ENCODE results near the gene RYR3.

Gene RYR3

DNA sequence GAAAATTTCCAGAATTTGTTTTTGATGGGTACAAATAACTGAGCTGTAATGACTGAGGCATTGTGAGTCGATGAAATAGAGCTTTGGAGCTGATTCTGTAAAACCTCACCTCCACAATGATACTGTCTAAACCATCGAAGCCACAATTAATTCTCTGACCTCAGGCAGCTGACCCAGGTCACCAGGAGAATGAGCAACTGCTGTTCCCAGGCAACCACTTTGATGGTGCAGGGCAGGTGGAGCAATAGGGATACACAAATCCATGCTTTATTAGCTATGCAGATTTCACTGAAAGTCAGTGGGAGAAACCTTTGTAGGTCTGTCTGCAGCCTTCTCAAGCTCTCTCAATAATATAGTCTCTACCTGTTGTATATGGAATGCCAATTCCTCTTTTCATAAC is 204.4 kb downstream of the RYR3 start:
- Histone ChIP-seq H3K4me3 (ENCODE audit: low read depth in 1 of 5, low read length in 5 of 5) (no peak overlapping the region), H3K36me3 (ENCODE audit: control insufficient read depth in 5 of 5, insufficient read depth in 5 of 5, low read length in 5 of 5) (no peaks in the 10 kb centered on the region), H3K4me1 (ENCODE audit: control insufficient read depth in 5 of 5, insufficient read depth in 5 of 5, low read length in 5 of 5) (no peaks in the 10 kb centered on the region), H3K9ac (ENCODE audit: low read length in 5 of 5) (no peak overlapping the region), H3K9me3 (ENCODE audit: control insufficient read depth in 5 of 5, low read length in 5 of 5) (no peaks in the 10 kb centered on the region), H3K27ac (ENCODE audit: low read depth, low read length) (no peak overlapping the region), H3K27me3 (ENCODE audit: control insufficient read depth in 5 of 5, insufficient read depth in 4 of 5, low read length in 5 of 5) (no peaks in the 10 kb centered on the region)

DNA sequence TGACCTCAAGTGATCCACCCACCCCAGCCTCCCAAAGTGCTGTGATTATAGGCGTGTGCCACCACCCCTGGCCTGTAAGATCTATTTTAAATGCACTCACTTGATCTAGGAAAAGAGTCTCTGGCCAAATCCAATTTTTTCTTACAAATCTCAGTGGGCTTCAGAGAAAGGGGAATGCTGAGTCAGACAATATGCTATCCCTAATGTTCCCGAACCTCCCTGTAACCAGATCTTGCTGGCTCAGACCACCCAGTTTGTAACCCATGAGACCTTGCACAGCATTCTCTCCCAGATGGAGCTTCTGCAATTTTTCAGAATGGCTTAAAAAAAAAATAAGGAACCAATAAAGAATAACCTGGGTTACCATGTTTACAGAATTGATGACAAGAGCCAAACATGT is 205.8 kb downstream of the RYR3 start:
- Histone ChIP-seq H3K27ac (ENCODE audit: low read depth, low read length) (no peak overlapping the region), H3K9ac (ENCODE audit: low read length in 5 of 5) (no peak overlapping the region), H3K4me3 (ENCODE audit: low read depth in 1 of 5, low read length in 5 of 5) (no peak overlapping the region)

GRCh38 chr15:33517944-33518343 is 207.2 kb downstream of the RYR3 start:
- Histone ChIP-seq H3K27ac (ENCODE audit: low read depth, low read length) (no peak overlapping the region), H3K9me3 (ENCODE audit: control insufficient read depth in 5 of 5, low read length in 5 of 5) (no peaks in the 10 kb centered on the region), H3K9ac (ENCODE audit: low read length in 5 of 5) (no peak overlapping the region), H3K4me1 (ENCODE audit: control insufficient read depth in 5 of 5, insufficient read depth in 5 of 5, low read length in 5 of 5) (no peaks in the 10 kb centered on the region), H3K36me3 (ENCODE audit: control insufficient read depth in 5 of 5, insufficient read depth in 5 of 5, low read length in 5 of 5) (no peaks in the 10 kb centered on the region), H3K27me3 (ENCODE audit: control insufficient read depth in 5 of 5, insufficient read depth in 4 of 5, low read length in 5 of 5) (no peaks in the 10 kb centered on the region), H3K4me3 (ENCODE audit: low read depth in 1 of 5, low read length in 5 of 5) (no peak overlapping the region)

More for the DNA sequence above, 205.8 kb downstream of the RYR3 start:
- no peaks in the 10 kb centered on the region for H3K27me3 ChIP-seq (ENCODE audit: control insufficient read depth in 5 of 5, insufficient read depth in 4 of 5, low read length in 5 of 5)
- H3K36me3 ChIP-seq (ENCODE audit: control insufficient read depth in 5 of 5, insufficient read depth in 5 of 5, low read length in 5 of 5), result no peaks in the 10 kb centered on the region
- no peaks in the 10 kb centered on the region for H3K4me1 ChIP-seq (ENCODE audit: control insufficient read depth in 5 of 5, insufficient read depth in 5 of 5, low read length in 5 of 5)
- no peaks in the 10 kb centered on the region for H3K9me3 ChIP-seq (ENCODE audit: control insufficient read depth in 5 of 5, low read length in 5 of 5)

- H3K27ac ChIP-seq (ENCODE audit: low read depth, low read length), result no peak overlapping the region
- no peak overlapping the region for H3K9ac ChIP-seq (ENCODE audit: low read length in 5 of 5)
- H3K27me3 ChIP-seq (ENCODE audit: control insufficient read depth in 5 of 5, insufficient read depth in 4 of 5, low read length in 5 of 5), result no peaks in the 10 kb centered on the region
- no peaks in the 10 kb centered on the region for H3K36me3 ChIP-seq (ENCODE audit: control insufficient read depth in 5 of 5, insufficient read depth in 5 of 5, low read length in 5 of 5)
- H3K4me3 ChIP-seq (ENCODE audit: low read depth in 1 of 5, low read length in 5 of 5), result no peak overlapping the region
- peaks cover 0 to under 1% (median 0%) of the 10 kb centered on the region in 5 donors for H3K9me3 ChIP-seq (ENCODE audit: control insufficient read depth in 5 of 5, low read length in 5 of 5)
- no peaks in the 10 kb centered on the region for H3K4me1 ChIP-seq (ENCODE audit: control insufficient read depth in 5 of 5, insufficient read depth in 5 of 5, low read length in 5 of 5)
These were observed 207.7 kb downstream of the RYR3 start for GRCh38 chr15:33518421-33518820.

DNA sequence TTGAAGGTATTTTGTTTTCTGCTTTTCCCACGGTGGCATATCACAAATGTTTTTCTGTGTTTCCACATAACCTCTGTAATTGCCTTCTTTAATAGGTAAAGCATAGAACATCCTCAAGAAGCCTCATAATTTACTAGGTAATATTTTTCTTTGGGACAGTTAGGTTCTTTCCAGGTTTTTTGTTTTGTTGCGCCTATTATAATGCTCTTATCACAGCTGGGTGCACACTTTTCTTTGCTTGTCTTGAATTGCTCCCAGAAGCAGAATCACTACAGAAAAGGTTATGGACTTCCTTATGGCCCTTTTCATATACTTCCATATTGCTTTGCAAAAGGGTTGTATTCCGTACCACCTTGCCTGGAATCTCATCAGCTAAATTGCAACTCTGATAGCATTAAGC is 213.5 kb downstream of the RYR3 start:
- Histone ChIP-seq H3K4me1 (ENCODE audit: control insufficient read depth in 5 of 5, insufficient read depth in 5 of 5, low read length in 5 of 5) (no peaks in the 10 kb centered on the region), H3K36me3 (ENCODE audit: control insufficient read depth in 5 of 5, insufficient read depth in 5 of 5, low read length in 5 of 5) (no peaks in the 10 kb centered on the region), H3K9me3 (ENCODE audit: control insufficient read depth in 5 of 5, low read length in 5 of 5) (peaks cover 0 to 3% (median 0%) of the 10 kb centered on the region in 5 donors), H3K27me3 (ENCODE audit: control insufficient read depth in 5 of 5, insufficient read depth in 4 of 5, low read length in 5 of 5) (peaks cover 0 to 1% (median 0%) of the 10 kb centered on the region in 5 donors), H3K9ac (ENCODE audit: low read length in 5 of 5) (no peak overlapping the region), H3K27ac (ENCODE audit: low read depth, low read length) (no peak overlapping the region), H3K4me3 (ENCODE audit: low read depth in 1 of 5, low read length in 5 of 5) (no peak overlapping the region)

DNA sequence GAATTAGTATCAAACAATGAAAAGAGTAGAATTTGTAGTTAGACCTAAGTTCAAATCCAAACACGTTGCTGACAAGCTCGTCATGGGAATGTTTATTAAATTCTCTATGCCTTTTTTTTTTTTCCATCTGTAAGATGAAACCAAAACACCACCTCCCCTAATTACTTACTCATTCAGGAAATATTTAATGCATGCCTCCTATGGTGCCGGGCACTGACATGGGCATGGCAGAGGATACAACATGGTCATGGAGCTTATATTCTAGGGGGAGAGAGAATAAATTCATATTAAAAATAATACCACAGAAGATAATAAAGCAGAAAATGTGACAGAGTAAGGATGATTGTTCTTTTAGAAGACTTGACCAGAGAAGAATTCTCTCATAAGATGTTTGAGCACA is 215.8 kb downstream of the RYR3 start:
- Histone ChIP-seq H3K9me3 (ENCODE audit: control insufficient read depth in 5 of 5, low read length in 5 of 5) (peaks cover 0 to 3% (median 0%) of the 10 kb centered on the region in 5 donors), H3K36me3 (ENCODE audit: control insufficient read depth in 5 of 5, insufficient read depth in 5 of 5, low read length in 5 of 5) (no peaks in the 10 kb centered on the region), H3K4me1 (ENCODE audit: control insufficient read depth in 5 of 5, insufficient read depth in 5 of 5, low read length in 5 of 5) (no peaks in the 10 kb centered on the region), H3K4me3 (ENCODE audit: low read depth in 1 of 5, low read length in 5 of 5) (no peak overlapping the region), H3K27ac (ENCODE audit: low read depth, low read length) (no peak overlapping the region), H3K27me3 (ENCODE audit: control insufficient read depth in 5 of 5, insufficient read depth in 4 of 5, low read length in 5 of 5) (peaks cover 0 to 3% (median 0%) of the 10 kb centered on the region in 5 donors), H3K9ac (ENCODE audit: low read length in 5 of 5) (no peak overlapping the region)

DNA sequence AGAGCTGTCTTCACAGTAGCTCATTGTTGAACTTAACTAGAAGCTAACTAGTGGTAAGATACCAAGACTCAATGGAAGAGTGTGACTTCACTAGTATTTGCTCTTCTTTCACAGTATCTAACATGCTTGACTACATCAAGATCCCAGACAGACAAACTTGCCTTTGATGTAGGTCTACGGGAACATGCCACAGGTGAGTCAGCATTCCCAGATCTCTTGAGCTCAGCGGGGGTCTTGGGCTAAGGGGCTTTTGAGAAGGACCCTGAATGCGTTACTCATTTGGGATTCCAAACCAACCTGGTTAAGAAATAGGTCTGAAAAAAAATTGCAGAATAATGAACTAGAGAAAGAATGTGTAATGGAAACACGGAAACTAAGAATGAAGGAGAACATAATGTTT is 222.4 kb downstream of the RYR3 start:
- Histone ChIP-seq H3K36me3 (ENCODE audit: control insufficient read depth in 5 of 5, insufficient read depth in 5 of 5, low read length in 5 of 5) (no peaks in the 10 kb centered on the region), H3K9me3 (ENCODE audit: control insufficient read depth in 5 of 5, low read length in 5 of 5) (no peaks in the 10 kb centered on the region), H3K9ac (ENCODE audit: low read length in 5 of 5) (no peak overlapping the region), H3K4me3 (ENCODE audit: low read depth in 1 of 5, low read length in 5 of 5) (no peak overlapping the region), H3K27me3 (ENCODE audit: control insufficient read depth in 5 of 5, insufficient read depth in 4 of 5, low read length in 5 of 5) (peaks cover 0 to 3% (median 0%) of the 10 kb centered on the region in 5 donors), H3K27ac (ENCODE audit: low read depth, low read length) (no peak overlapping the region), H3K4me1 (ENCODE audit: control insufficient read depth in 5 of 5, insufficient read depth in 5 of 5, low read length in 5 of 5) (peaks cover 0 to 2% (median 0%) of the 10 kb centered on the region in 5 donors)

DNA sequence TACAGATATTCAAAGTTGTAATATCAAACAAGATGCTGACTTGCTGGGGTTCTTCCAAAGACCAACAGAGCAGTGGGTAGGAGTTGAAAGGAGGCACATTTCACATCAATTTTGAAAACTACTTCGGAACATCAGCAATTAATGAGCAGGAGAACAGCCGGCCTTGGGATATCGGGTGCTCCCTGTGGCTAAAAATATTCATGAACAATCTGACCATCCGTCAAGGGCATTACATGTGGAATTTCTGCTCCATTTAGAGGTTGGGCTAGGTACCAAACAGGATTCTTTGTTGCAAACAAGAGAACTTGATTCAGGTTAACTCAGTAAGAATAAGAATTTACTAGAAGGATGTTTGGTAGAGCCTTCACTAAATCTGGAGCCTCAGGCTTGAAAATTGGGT is 223.9 kb downstream of the RYR3 start:
- Histone ChIP-seq H3K9ac (ENCODE audit: low read length in 5 of 5) (no peak overlapping the region), H3K36me3 (ENCODE audit: control insufficient read depth in 5 of 5, insufficient read depth in 5 of 5, low read length in 5 of 5) (no peaks in the 10 kb centered on the region), H3K4me3 (ENCODE audit: low read depth in 1 of 5, low read length in 5 of 5) (no peak overlapping the region), H3K4me1 (ENCODE audit: control insufficient read depth in 5 of 5, insufficient read depth in 5 of 5, low read length in 5 of 5) (peaks cover 0 to 2% (median 0%) of the 10 kb centered on the region in 5 donors), H3K27ac (ENCODE audit: low read depth, low read length) (no peak overlapping the region), H3K9me3 (ENCODE audit: control insufficient read depth in 5 of 5, low read length in 5 of 5) (no peaks in the 10 kb centered on the region), H3K27me3 (ENCODE audit: control insufficient read depth in 5 of 5, insufficient read depth in 4 of 5, low read length in 5 of 5) (peaks cover 0 to 2% (median 0%) of the 10 kb centered on the region in 5 donors)

- Histone ChIP-seq H3K4me1 (ENCODE audit: control insufficient read depth in 5 of 5, insufficient read depth in 5 of 5, low read length in 5 of 5) (peaks cover 0 to 2% (median 0%) of the 10 kb centered on the region in 5 donors), H3K4me3 (ENCODE audit: low read depth in 1 of 5, low read length in 5 of 5) (no peak overlapping the region), H3K27me3 (ENCODE audit: control insufficient read depth in 5 of 5, insufficient read depth in 4 of 5, low read length in 5 of 5) (peaks cover 0 to 2% (median 0%) of the 10 kb centered on the region in 5 donors), H3K27ac (ENCODE audit: low read depth, low read length) (no peak overlapping the region), H3K36me3 (ENCODE audit: control insufficient read depth in 5 of 5, insufficient read depth in 5 of 5, low read length in 5 of 5) (no peaks in the 10 kb centered on the region), H3K9me3 (ENCODE audit: control insufficient read depth in 5 of 5, low read length in 5 of 5) (no peaks in the 10 kb centered on the region), H3K9ac (ENCODE audit: low read length in 5 of 5) (no peak overlapping the region)
These were observed 224.4 kb downstream of the RYR3 start for GRCh38 chr15:33535135-33535534.

DNA sequence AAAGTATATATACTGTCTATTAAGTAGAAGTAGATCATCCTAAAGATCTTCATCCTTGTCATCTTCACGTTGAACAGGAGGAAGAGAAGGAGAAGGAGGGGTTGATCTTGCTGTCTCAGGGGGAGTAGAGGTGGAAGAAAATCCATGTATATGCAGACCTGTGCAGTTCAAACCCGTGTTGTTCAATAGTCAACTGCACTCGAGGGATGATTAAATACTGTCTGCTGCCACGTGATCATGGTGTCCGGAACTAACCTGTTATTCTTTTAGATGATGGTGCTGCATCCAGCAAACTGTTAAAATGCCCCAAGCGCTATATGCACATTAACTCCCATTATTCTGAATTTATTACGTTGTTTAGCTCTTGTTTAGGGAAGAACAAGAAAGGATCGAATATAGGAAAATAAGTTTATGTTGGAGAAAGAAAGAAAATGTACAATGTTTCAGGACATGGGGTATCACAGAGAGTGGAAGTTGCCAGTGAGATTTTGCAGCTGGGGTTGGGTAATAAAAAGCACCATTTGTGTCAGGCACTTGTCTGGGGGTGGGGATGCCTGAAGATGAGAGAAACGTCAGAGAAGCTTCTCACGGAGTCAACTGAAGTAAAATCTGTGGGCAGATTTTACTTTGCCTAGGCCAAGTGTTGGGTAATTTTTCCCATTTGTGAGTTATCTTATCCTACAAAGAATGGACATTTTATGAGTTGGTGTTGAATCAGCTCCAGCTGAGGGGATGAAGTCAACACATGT is 229.2 kb downstream of the RYR3 start:
- H3K4me3 ChIP-seq (ENCODE audit: low read depth in 1 of 5, low read length in 5 of 5), result no peak overlapping the region
- no peaks in the 10 kb centered on the region for H3K27me3 ChIP-seq (ENCODE audit: control insufficient read depth in 5 of 5, insufficient read depth in 4 of 5, low read length in 5 of 5)
- H3K9me3 ChIP-seq (ENCODE audit: control insufficient read depth in 5 of 5, low read length in 5 of 5), result no peaks in the 10 kb centered on the region
- H3K9ac ChIP-seq (ENCODE audit: low read length in 5 of 5), result no peak overlapping the region
- H3K36me3 ChIP-seq (ENCODE audit: control insufficient read depth in 5 of 5, insufficient read depth in 5 of 5, low read length in 5 of 5), result no peaks in the 10 kb centered on the region
- no peak overlapping the region for H3K27ac ChIP-seq (ENCODE audit: low read depth, low read length)
- H3K4me1 ChIP-seq (ENCODE audit: control insufficient read depth in 5 of 5, insufficient read depth in 5 of 5, low read length in 5 of 5), result no peaks in the 10 kb centered on the region

All from subcutaneous abdominal adipose tissue (tissue), 5 donors.